DMS153 treated with DMSO at 0.1 percent for 48 hours (cell line): Measurements from ENCODE around the gene NCK2.

ENCODE experiments used
- DNase-seq: peaks from one replicate; lab custom pipeline; 2025; ENCODE audit not compliant: unreplicated experiment; lab: John Stamatoyannopoulos, UW

Gene NCK2

GRCh38 chr2:105808423-105809096 lies 63.8 kb downstream of the NCK2 start:
- DNase-seq: no peak

DNA sequence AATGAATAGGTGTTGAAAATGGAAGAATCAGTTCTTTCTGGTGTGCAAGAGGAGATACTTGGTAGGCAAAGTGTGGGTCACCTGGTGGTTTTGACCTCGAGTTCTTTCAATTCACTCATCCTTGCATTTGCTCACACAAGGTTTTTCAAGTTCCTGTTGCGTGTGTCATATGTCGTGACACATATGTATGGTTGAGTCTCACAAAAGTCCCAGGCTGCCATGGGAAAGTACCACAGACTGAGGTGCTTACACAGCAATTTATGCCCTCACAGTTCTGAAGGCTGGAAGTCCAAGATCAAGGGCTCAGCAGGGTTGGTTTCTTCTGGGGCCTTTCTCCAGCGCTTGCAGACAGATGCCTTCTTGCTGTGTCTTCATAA lies 64.4 kb downstream of the NCK2 start:
- no peak for DNase-seq

- no peak for DNase-seq
Measured at GRCh38 chr2:105809723-105810122, 65.0 kb downstream of the NCK2 start.

DNA sequence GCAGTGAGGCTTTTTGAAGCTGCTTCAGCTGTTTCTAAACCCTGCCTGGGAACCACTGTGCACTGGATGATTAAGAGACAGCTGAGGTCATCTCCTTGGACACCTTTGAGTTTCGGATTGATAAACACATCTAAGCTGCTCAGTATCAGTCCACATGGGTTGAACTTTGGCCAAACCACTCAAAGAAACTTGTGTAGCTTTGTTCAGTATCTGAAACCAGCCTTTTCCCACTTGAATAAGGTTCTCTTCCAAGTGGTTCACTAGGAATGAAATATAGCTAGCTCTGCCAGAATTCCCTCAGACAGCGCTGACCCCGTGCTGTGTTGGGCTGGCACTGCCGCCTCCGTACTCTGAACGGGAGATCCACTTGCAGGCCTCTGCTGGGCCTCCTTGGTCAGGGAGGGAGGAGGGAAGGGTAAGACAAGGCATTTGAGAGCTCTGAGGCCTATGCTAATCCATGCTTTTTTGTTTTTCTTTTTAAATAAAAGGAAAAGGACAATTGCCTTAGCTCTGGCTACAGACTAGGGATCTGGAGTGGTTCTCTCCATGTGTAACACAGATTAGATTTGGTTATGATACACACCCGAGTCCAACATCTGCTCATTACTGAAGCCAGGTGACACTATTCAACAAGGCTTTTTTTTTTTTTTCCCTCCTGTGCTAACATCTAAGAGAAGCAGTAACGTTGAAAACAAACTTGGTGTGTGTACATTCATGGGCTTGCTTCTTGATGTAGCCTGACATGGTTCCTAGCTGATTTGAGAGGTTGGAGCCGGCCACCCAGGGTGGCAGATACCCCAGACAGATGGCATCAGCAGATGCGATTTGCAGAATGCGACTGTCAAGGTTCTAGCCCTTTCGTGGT lies 67.7 kb downstream of the NCK2 start:
- DNase-seq: no peak

- DNase-seq: no peak
Measured at GRCh38 chr2:105813045-105813315, 68.3 kb downstream of the NCK2 start.

DNA sequence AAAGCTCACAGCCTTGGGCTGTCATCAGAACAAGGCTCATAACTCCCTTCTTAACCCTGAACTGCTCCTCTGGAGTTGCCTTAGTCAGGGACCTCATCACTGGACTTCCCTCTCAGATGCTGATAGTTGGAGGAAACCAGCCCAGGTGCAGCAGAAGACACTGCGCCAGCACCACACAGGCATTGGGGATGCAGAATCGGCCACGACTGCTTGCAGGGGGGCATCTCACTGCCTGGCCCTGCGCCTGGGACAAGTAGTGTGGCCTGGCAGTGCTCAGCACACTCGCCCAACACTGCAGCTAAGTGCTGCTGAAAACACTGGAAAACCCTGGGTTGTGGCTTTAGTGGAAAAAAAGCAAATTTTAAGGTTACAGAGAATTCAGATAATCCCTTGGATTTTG lies 68.7 kb downstream of the NCK2 start:
- no peak for DNase-seq

DNA sequence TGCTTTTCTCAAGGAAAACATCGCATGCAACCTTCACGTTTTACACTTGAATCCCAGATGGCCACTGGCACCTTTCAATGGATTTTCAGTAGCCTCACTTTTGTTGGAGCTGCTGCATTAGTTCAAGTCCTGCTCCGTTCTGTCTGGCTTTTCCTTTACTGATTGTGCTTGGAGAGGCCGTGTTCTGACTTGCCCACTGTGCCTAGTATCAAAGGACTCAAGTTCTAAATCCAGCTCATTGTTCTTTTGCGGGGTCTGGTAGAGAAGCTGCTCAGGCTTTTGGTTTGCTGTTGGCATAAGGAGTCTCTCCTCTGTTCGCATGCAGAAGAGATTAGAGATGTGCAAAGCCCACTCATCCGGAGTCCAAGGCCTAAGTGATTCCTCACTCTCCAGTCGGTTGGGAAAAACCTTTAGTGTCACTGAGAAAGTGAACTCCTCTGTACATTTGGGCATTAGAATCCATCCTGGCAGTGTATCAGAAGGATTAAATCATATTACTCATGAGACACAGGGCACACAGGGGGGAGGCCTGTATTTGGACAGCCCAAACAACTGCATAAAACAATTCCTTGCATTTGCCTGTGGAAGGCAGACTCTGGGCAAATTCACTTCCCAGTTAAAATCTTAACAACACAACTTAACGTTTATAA lies 69.7 kb downstream of the NCK2 start:
- no peak for DNase-seq

GRCh38 chr2:105815401-105815800 lies 70.7 kb downstream of the NCK2 start:
- DNase-seq: no peak

DNA sequence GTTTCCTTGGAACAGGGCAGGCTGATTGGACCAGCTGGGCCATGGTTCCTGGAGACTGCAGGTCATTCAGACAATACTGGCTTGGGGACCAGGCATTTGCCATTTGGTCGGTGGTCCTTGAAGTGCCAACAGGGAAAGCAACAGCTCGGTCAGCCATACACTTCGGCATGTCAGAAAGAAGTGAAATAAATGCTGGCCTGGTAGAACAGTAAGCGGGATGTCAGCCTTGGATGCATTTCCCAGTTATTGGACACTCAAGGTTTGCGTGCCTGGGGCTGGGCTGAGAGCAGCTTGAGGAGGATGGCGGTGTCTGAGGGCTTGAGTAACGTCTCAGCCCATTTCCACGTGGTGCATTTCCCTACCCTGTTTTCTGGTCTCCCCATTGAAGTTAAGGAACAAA lies 75.4 kb downstream of the NCK2 start:
- no peak for DNase-seq

DNA sequence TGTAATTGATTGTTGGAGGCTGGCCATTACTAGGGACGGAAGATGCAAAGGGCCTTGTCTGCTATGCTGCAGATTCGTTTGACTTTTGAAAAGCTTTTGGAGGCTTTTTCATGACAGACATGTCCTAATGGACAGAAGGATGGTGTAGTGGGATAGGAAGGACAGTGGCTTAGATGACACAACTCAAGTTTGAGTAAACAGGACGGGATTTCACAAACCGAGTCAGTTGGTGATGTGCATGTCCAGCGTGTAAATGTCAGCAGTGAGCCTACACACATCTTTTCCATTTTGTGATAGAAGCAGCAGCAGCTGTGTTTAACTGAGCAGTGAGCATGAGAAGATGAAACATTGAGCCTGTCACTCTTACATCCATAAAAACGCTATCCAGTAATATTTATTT lies 76.0 kb downstream of the NCK2 start:
- no peak for DNase-seq

GRCh38 chr2:105821428-105822125 lies 76.9 kb downstream of the NCK2 start:
- DNase-seq: no peak

GRCh38 chr2:105822186-105822585 lies 77.5 kb downstream of the NCK2 start:
- no peak for DNase-seq

DNA sequence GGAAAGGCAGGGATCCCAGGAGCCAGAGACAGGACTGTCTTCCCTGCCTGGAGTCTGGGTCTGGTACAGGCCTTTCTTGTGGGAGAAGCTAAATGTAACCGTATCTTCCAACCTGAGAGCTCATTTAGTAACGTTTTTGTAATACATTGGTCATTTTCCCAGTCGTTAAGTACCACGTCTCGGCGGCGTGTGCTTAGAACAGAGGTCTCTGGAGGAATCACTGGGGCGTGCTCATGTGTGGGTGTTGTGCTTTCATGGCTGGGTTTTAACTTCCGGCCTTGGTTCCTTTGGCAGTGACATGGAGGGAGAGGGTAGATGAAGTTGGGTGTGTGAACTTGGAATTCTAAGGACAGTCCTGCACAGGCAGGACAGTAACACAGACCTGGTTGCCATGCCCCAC lies 79.7 kb downstream of the NCK2 start:
- no peak for DNase-seq

GRCh38 chr2:105827351-105828096 lies 82.8 kb downstream of the NCK2 start:
- DNase-seq: no peak

GRCh38 chr2:105828558-105828957 lies 83.8 kb downstream of the NCK2 start:
- DNase-seq: no peak

DNA sequence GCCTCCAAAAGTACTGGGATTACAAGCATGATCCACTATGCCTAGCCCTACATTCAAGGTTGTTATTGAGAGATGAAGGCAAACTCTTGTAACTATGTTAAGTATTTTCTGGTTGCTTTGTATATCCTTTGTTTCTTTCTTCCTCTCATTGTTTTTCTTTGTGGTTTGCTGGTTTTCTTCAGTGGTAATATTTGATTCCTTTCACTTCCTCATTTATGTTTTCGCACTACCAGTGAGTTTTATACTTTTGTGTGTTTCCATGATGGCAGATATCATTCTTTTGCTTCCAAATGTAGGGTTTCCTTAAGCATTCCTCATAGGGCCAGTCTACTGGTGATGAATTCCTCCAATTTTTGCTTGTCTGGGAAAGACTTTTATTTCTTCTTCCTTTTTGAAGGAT lies 90.2 kb downstream of the NCK2 start:
- DNase-seq: no peak

GRCh38 chr2:105836341-105836740 lies 91.6 kb downstream of the NCK2 start:
- DNase-seq: no peak

GRCh38 chr2:105836840-105837692 lies 92.4 kb downstream of the NCK2 start:
- no peak for DNase-seq

DNA sequence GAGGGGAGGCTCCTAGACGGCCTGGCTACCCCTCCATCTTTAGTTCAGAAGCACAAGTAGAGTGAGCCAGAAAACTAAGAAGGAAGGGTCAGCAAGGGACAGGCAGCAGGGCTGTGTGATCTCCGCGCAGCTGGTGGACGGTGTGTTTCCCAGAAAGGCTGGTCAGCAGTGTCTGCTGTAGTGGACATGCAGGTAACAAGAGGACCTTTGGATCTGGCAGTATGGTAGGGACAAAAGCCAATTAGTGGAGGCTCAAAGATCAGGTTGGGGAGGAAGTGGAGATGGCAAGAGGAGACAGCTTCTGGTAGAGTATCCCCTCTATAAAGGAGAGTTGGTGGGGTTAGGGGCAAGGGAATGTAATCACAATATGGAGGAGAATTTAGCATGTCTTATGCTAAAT lies 95.1 kb downstream of the NCK2 start:
- no peak for DNase-seq

GRCh38 chr2:105840933-105841332 lies 96.2 kb downstream of the NCK2 start:
- no peak for DNase-seq
